Ovary (tissue), 3 donors: ENCODE data around the gene ATP6V0A1.

Source experiments
- CTCF ChIP-seq, 3 donors: fragments of 450-650 bp in 2 of 3; fragments of 200-600 bp in 1 of 3; IDR thresholded peaks; one replicate each; pipeline versions ENCODE4 v1.5.1 to v1.8.0; 2016 to 2022; ENCODE audit warnings: antibody characterized with exemption in 3 of 3, mild to moderate bottlenecking in 1 of 3
- POLR2A ChIP-seq: fragments of 450-650 bp; IDR thresholded peaks from one replicate; pipeline ENCODE4 v1.6.1; 2017; ENCODE audit warnings: antibody characterized with exemption, mild to moderate bottlenecking, moderate library complexity
- donor health status: DM: no; HTN: no; CAD: no.

DNA sequence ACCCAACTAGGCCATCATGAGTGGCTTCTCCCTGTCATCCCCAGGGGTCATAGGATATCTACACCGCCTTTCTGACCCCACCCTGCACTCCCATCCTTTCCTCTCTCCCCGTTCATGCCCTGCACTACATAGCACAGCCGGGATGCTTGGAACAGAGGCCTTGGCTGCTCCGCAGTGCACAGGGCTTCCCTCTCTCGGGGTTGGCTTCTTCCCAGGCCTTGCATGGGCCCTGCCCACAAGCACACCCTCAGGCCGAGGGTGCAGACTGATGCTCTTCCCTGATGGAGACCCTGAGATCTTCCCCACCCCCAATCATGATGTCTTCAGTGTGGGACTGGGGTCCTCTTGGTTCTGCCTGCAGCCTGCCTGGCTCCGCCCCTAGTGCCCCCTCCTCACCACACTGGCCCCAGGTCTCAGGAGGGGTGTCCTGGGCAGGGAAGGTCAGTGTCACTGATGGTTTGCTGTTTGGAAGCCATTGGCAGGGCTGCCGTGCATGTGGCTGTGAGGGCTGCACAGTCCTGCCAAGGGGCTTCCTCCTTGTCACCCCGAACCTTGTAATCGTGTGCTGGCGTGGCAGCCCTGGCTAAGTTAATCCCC lies 63.1 kb downstream of the ATP6V0A1 start:
- TF ChIP-seq POLR2A (no peak), CTCF (IDR thresholded peaks at IDR 0.05) (no peak)
